Muscle of arm (tissue), 12 donors: ENCODE data around the gene CREBBP. TPM values are rescaled to one million over a fixed set of nuclear protein-coding genes. Genes with fewer than 3 reads are reported as not detected.

Source experiments
- DNase-seq: peaks from one replicate; pipeline ENCODE4 v3.0.0-alpha.2; 2013
- polyA plus RNA-seq, 12 donors: library from polyadenylated mRNA; unstranded; fragments of 120-200 nt; gene quantifications; one replicate each; pipeline ENCODE4 v1.2.1, GENCODE V29; 2013; ENCODE audit not compliant: insufficient read length in 12 of 12

The CREBBP gene
- polyA plus RNA-seq, 12 donors, result 39.6 to 100 (median 45.4) TPM; not detected in 1

DNA sequence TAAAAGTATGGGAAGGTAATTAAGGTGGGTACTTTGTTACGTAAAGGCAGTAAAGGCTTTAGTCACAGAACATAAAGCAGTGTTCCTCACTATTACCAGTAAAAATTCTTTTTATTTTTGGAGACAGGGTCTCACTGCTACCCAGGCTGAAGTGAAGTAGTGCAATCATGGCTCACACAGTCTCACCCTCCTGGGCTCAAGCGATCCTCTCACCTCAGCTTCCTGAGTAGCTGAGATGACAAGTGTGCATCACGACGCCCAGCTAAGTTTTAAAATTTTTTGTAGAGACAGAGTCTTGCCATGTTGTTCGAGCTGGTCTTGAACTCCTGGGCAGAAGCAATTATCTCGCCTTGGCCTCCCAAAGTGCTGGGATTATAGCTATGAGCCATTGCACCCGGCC is 80.5 kb downstream of the CREBBP start:
- DNase-seq, result no peak

DNA sequence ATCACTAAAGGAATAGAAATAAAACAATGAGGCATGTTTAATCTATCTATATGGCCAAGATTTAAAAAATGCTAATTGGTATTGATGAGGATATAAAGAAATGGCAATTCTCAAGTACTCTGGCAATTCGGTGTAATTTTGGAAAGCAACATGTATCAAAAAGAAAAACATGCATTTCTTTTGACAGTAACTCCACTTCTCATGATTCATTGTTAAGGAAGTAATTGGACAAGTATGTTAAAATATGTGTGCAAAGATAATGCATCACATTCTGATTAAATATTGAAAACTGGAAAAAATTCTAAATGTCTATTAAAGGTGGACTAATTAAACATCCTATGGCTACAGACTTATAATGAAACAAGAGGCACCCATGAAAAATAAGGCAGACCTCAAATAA is 81.2 kb downstream of the CREBBP start:
- no peak for DNase-seq

- DNase-seq, result no peak
Measured at GRCh38 chr16:3798838-3799237, 81.7 kb downstream of the CREBBP start.

DNA sequence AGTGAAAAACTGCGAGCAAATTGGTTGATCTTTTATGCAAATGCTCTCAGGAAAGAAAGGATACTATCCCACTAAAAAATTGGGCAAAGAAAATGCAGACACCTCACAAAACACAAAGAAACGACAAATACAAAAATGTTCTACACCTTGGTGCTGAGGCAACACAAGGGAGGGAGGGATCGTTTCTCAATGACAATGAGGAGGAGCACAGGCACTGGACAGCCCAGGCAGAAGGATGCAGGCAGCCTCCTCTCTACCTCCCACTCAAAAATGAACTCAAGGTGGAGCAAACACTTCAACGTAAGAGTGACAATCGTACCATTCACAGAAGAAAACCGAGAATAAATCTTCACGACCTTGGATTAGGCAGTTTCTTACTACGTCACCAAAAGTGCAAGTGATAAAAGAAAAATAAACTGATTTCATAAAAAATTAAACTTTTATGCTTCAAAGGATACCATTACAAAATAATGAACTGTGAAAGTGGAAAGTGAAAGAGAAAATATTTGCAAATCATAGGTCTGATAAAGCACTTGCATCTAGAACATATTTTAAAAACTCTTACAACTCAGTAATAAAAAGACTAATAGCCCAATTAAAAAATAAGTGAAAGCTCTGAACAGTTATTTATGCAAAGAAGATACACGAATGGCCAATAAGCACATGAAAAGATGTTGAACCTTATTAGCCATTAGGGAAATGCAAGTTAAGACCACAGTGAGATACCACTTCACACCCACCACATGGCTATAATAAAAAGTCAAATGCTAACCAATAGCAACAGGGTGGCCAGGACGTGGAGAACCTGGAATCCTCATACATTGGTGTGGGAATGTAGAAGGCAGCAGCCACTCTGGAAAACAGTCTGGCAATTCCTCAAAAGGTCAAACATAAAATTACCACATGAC is 82.4 kb downstream of the CREBBP start:
- no peak for DNase-seq

GRCh38 chr16:3797473-3797872 is 83.0 kb downstream of the CREBBP start:
- DNase-seq, result no peak

DNA sequence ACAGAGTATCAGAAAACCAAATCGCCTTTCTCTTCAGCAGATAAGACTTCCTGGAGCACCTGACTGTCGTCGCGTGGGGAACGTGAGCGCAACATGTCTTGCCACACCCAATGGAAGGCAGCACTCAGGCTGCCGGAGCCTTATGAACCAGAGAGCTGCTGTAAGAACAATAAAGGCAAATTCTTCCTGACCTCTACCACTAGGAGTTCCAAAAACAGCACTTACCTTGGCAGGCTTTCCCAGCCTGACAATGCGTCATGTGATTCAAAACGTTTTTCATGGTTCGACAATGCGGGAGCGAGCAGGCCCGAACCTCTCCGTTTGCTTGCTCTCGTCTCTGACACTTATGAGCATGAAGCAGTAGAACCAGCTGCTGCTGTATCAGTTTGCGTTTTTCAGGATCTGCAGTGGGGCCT is 87.3 kb downstream of the CREBBP start:
- peak; percentile 10 for DNase-seq

DNA sequence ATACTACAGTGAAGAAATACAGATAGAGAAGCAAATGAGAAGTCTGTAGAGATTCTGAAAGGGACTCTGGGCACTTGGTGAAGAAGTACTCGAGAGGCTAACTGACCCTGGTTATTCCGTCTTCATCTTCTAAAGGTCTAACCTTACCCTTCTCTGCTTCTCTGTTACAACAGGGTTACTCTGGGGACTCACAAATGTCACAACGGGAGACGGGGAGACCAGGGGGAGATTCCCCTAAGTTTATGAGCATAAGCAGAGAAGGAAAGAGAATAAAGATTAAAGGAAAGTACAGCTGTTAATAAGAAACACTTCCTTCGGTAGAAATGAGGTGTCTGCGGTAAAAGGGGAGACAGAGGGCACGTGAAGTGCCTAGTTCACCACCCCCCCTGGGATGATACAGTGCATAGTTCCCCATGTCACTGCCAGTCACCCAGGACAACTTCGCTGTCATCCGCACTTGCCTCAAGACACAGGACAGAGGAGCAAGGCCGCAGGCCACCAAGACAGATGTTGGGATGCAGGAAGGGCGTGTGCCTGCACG is 88.0 kb downstream of the CREBBP start:
- no peak for DNase-seq

DNA sequence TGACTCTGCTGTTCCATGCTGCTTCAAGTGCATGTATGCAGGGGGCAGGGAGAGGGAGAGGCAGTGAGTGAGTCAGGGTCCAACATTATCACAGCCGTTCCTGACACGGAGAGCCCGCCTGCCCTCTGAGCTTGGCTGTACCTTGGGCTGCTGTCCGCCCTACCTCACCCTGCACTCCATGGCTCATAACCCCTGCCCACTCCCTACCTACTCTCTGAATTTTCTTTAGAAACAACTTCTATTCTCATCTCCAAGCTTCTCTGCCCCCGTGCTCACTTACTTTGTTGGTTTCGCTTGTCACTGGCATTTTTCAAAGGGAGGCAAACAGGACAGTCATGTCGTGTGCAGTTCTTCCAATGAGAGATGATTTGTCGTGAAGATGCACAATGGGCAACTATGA is 88.8 kb downstream of the CREBBP start:
- DNase-seq, result no peak

DNA sequence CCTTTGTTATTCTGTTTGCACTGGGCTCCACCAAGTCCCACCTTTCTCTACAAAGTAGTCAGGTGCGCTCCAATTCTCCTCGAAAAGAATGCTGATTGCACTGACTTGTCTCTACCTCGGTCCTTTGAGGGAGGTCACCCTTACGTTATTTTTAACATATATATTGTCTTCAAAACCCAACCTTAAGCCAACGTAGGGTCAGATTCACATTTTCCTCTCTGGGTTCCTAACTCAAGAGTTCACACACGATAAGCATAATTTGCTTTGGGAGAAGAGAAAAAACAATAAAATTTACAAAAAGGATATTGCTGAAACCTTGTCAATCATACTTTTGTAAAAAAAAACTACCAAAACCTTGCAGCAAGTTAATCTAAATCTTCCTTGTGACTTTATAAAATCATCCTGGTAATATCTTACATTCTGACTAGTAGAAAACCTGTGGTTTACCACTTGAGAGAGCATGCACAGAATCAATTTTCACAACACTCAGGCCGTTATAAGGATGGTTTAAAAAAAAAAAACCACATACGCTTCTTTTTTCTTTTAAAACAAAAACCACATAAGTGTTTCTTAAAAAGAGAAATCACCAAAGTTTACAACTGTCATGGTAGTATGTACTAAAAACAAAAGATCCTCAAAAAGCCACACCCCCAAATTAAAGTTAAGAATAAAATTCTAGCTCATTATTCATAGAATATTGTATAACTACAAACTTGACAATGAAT is 91.0 kb downstream of the CREBBP start:
- no peak for DNase-seq

- no peak for DNase-seq
Measured at GRCh38 chr16:3788711-3789374, 91.7 kb downstream of the CREBBP start.

GRCh38 chr16:3787924-3788661 is 92.4 kb downstream of the CREBBP start:
- DNase-seq, result no peak

GRCh38 chr16:3785413-3785812 is 95.1 kb downstream of the CREBBP start:
- no peak for DNase-seq

- no peak for DNase-seq
Measured at GRCh38 chr16:3783516-3783915, 97.0 kb downstream of the CREBBP start.

- no peak for DNase-seq
Measured at GRCh38 chr16:3782566-3782965, 97.9 kb downstream of the CREBBP start.

DNA sequence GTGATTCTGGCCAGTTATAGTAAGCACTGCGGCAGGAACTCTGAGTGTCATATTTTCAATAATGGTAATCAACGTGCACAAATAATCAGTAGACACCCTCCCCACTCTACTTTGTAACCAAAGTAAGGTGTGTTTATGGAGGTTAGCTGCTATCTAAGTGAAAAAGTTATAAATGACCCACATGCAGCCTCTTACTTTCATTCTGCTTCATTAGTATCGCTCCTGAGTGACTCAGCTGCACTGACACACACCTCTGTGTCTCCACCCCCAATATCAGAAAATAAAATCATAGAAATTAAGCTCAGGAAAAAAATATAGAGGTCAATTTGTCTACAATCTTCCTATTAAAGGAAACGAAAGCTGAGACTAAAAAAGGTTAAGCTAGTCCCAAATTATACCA is 99.1 kb downstream of the CREBBP start:
- no peak for DNase-seq

- DNase-seq, result no peak
Measured at GRCh38 chr16:3780570-3780969, 99.9 kb downstream of the CREBBP start.

DNA sequence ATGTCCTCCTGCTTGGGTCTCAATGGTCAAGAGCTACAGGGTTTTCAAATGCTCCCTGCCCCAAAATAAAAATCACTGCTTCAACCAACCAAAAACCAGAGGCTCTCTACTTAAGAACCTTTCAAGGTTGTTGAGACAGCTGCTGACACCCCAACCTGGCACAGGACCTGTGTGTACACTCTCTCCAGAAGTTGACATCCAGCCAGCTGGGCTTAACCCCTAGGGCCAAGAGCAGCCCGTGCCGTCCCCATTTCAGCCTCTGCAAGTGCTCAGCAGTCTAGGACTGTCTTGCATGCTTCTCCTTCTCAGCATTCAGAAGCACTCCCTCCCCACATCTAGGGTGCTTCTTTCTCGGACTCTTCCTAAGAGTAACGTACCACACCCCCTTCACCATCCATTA is 104.2 kb downstream of the CREBBP start:
- no peak for DNase-seq

DNA sequence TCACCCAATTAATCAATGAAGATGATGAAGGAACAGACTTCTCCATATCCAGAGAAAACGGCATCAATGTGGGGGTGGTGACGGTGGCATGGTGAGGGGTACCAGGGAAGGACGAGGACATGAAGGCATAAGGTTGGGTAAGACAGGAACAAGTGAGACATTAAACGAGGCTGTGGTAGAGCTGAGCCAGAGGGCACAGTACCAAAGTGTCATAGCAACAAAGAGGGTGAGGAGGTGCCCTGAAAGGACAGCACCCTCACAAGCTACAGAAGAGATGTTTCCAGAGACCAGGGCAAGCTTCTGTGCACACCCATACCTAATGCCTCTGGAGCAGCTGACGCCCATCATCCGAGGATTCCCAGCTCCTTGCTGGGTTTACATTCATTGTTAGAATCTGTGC is 105.7 kb downstream of the CREBBP start:
- no peak for DNase-seq

GRCh38 chr16:3774156-3774767 is 106.3 kb downstream of the CREBBP start:
- DNase-seq, result no peak

GRCh38 chr16:3773663-3774062 is 106.8 kb downstream of the CREBBP start:
- no peak for DNase-seq

GRCh38 chr16:3771513-3771912 is 109.0 kb downstream of the CREBBP start:
- no peak for DNase-seq
